Frontal cortex (tissue), 4 donors: ENCODE data around the gene KNOP1. TPM values are rescaled to one million over a fixed set of nuclear protein-coding genes. Genes with fewer than 3 reads are reported as not detected.
"Not testable (repeated sequence)": the region's sequence is repeated elsewhere in the genome, so short reads cannot be mapped to it uniquely, and the experiment has no call there.

Experiments used
- DNase-seq, 2 donors: peaks; one replicate each; pipeline ENCODE4 v3.0.0; 2012; ENCODE audit warnings: low spot score in 2 of 2
- FAIRE-seq: peaks from 2 replicates; lab custom pipeline; 2012; peaks lifted over from hg19 to GRCh38; lab: Jason Lieb, UNC
- total RNA-seq: library from RNA; depleted of rRNA; stranded (reverse); fragments of >200 nt; gene quantifications from one replicate; pipeline ENCODE4 v1.2.3, GENCODE V29; 2014
- donor health status: control.
- donor health status: control.
- donor health status: control.

Gene KNOP1
- total RNA-seq, 1 donor from 2014 or later: 20.0 TPM

DNA sequence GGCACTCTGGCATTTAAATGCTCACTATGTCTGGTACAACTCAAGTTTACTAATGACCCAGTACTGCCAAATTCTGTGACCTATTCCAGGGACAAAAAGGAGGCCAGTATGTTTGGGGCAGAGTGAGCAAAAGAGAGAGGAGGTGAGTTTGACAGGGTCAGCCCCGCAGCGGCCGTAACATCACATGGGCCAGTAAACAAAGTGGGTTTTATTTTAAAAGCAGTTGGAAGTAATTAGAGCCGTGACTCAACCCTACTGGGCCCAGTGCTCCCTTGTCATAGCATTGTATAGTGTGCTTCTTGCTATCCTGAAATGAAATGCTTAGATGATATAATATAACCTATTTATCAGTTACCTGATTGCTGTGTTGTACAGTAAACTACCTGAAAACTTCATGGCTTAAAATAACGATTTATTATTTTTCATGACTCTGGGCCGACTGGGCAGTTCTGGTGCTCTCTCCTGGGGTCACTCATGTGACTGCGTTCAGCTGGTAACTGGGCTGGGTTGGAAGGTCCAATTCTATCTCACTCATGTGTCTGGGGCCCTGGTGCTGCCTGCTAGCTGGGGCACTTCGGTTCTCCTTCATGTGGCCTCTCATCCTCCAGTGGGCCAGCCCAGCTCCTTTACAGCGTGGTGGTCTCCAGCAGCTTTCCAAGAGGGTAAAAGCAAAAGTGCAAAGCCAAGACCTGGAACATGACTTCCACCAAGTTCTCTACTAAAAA is 27.4 kb upstream of the KNOP1 start:
- no peak for FAIRE-seq

DNA sequence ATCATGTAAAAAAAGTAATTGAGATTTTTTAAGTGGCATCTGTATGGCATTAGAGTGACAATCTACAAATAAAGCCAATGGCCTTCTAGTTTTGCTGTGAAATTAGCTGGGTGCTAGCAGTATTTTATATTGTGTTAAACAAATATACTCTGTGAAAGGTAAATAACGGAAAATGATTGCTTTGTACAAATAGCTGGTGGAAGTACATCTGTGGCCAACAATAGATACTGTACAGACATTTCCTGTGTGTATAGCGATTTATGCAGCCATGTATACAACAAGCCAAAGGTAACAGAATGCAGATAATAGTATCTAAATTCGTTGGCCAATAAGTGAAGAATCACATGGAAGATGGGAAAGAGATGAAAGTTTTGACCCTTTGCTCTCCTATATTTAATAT is 26.6 kb upstream of the KNOP1 start:
- DNase-seq (no peak), FAIRE-seq (no peak)

More for the DNA sequence above, 27.4 kb upstream of the KNOP1 start:
- no peak for DNase-seq

DNA sequence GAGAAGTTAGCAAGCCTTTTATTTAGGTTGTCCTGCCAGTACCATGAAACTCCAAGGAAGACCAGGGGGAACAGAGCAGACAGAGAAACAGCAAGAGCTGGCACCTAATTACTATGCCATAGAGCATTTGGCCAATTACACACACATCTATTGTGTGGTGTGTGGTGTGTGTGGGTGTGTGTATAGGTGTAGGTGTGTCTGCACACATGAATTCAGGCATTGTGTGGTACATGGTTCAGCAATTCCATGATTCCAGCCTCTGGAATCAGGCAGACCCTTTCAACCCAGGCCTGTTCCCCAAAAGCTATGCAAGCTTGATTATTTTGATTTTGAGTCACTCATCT is 25.8 kb upstream of the KNOP1 start:
- DNase-seq (no peak), FAIRE-seq (no peak)

DNA sequence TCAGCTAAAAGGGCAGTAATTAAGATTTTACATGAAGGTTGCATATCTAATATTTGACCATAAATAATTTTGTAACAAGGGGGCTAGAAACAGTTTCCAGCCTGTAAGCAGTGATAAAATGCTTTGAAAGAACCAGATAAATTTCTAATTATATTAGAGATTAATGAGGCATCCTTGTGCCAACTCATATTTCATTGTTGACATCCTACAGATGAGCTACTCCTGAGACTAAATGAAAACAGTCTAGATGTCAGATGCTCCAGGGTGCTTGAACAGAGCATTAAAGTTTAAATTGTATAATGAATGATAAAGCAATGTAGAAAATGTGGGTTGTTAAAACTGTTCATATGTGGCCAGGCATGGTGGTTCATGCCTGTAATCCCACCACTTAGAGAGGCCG is 23.3 kb upstream of the KNOP1 start:
- no peak for DNase-seq
- no peak for FAIRE-seq

DNA sequence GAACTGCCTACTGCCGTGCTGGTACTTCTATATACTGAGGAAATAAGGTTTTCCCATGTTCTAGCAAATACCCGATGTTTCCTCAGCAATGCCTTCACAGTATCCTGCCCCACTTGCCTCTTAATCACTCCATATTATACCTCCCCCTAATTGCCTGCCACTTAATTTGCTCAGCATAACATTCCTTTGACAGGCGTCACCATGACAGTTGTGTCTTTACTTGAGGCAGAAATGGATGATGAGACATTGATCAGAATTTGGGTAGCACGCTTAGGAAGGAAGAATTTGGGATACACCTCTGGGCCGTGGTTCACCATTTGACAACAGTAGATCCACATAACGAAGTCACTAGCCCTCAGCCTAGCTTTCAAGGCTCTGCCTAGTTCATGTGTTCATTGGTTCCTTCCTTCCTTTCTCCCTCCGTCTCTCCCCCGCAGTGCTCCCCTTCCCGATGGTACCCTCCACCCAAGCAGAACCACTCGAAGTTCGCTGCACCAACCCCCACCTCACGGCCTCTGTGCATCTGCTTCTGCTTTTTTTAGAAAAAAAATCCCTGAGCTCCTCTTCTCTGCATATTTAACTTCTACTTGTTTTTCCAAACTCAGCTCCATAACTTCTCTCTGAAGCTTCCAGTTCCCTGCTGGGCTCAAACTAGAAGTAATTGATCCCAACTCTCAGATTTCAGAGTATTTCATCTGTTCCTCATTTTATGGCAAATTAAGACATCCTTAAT is 19.4 kb upstream of the KNOP1 start:
- FAIRE-seq (no peak), DNase-seq (no peak)

DNA sequence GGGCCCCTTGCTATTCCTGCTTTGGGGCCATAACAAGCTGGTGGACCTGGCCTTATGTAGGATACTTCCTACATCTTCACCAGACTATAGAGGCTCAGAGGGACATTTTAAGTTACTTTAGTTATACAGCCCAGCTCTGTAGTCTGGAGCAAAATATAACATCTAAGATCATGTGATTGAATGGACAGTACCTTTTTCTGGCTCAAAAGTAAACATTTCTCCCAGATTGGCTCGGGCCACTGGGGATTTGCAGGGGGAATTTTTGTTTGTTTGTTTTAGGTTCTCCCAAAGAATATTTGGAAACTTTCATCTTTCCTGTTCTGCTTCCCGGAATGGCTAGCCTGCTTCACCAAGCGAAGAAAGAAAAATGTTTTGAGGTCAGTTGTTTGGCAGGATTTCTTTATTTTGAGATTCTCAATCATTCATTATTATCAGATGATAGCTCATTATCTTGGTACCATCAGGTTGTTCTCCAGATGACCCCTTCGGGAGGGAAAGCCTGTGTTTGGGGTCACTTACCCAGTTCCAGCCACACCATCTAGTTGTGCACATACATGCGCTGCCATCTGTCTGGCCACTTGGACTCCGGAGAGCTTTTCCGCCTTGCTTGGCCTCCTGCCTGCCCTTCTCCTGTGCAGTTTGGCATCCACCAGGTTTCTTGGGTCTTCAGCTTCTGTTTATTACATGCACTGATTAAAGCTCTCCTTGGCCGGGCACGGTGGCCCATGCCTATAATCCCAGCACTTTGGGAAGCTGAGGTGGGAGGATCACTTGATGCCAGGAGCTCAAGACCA is 17.2 kb upstream of the KNOP1 start:
- no peak for FAIRE-seq
- DNase-seq: no peak

DNA sequence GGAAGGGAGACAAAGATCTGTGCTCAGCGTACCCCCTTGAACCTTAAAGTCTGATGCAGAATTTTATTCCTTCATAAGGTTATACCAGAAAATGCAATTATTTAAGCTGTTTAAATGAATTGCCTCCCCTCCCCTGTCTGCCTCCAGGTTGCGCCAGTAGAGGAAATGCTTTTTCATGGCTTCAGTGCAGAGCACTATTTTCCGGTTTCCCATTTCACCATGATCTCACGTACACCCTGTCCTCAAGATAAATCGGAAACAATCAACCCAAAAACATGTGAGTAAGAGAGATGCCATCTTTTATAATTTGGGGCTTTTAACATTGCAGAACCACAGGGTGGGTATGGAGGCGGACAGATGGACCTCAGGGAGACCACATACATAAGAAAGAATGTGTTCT is 15.5 kb upstream of the KNOP1 start:
- DNase-seq (no peak), FAIRE-seq (no peak)

DNA sequence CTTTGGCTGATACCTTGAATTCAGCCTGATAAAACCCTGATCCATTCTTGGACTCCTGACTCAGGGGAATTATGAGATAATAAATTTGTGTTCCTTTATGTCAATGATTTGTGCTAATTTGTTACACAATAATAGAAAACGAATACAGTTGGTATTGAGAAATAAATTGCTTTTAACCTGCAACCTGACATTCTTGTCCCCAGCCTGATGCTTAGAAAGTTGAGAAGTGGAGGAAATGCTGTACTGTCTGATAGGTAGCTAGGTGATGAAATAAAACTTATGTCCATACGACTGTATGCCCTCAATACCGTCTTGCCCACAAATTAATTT is 10.6 kb upstream of the KNOP1 start:
- no peak for FAIRE-seq
- no peak for DNase-seq

DNA sequence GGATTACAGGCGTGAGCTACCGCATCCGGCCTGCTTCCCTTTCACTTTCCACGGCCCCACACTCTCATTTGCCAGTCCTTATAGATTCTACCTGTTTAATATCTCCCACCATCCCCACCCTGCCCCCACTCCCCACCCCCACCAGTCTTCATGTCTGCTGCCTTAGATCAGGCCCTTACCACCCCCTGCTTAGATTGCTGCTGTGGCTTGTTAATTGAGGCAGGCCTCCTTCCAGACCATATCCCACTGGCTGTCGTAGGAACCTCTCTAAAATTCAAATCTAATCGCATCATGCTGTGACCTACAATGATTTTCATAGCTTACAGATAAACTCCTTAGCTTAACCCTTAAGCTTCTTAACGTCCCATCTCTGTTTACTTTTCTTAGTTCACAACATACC is 5.0 kb upstream of the KNOP1 start:
- FAIRE-seq: no peak
- DNase-seq: no peak

DNA sequence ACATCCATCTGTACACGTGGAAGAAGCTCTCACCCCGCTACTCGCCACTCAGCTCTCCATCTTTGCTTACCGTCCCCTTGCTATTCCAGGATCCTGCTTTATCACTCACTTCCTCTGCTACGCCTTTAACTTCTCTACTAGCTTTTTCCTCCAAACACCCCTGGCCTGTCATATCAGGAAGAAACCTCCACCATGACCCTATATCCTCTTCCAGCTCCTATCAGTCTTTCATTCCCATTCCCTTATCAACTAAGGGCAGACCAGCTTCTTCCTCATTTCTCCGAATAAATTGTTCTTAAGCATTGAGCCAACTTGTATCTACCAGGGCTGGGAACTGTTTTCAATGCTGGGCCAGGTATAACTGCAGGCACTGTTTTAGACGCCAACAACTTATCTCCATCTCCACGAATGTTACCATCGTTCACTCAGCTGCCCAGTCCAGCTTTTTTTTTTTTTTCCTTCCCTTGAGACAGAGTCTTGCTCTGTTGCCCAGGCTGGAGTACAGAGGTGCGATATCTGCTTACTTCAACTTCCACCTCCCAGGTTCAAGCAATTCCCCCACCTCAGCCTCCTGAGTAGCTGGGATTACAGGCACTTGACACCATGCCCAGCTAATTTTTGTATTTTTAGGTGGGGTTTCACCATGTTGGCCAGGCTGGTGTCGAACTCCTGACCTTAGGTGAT is 4.4 kb upstream of the KNOP1 start:
- FAIRE-seq (no peak), DNase-seq (no peak)

DNA sequence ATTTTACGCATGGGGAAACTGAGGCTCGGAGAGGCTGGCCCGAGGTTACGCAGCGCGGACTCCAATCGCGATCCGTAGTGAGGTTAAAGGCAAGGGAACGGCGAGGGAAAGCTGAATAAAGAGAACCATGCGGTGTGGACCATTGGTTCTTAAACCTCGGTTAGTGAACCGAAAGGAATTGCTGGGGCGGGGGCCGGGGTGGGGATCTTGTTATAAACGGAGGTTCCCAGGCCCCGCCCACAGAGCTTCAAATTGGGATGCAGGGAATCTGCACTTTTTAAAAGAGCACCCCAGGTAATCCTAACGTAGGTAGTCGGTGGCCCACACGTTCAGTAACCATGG is 568 bp upstream of the KNOP1 start:
- FAIRE-seq: no peak
- DNase-seq: peak in 1 of 2 donors; percentile 50

DNA sequence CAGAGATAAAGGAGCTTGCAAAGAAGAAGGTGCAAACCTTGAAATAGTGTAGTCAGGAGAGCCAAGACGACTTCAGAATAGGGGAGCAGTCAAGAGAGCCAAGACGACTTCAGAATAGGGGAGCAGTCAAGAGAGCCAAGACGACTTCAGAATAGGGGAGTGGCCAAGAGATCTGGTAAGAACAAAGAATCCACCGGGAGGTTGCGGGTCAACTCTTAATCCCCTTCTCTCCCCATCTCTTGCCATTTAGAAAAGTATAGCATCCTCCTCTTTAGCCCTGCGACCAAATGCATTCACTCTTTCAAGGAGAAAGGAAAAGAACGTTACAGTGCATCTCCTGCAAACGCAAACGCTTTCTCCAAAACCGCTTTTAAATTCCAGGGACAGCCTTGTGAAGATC is 713 bp downstream of the KNOP1 start:
- DNase-seq (no peak), FAIRE-seq (no peak)

DNA sequence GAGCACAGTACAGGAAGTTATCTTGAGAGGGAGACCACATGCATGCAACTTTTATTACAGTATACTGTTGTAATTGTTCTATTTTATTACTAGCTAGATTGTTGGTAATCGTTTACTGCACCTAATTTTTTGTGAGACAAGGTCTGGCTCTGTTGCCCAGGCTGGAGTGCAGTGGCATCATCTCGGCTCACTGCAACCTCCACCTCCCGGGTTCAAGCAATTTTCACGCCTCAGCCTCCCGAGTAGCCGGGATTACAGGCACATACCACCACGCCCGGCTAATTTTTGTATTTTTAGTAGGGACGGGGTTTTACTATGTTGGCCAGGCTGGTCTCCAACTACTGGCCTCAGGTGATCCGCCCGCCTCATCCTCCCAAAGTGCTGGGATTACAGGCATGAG is 1.3 kb downstream of the KNOP1 start:
- not testable (repeated sequence) for FAIRE-seq, DNase-seq

DNA sequence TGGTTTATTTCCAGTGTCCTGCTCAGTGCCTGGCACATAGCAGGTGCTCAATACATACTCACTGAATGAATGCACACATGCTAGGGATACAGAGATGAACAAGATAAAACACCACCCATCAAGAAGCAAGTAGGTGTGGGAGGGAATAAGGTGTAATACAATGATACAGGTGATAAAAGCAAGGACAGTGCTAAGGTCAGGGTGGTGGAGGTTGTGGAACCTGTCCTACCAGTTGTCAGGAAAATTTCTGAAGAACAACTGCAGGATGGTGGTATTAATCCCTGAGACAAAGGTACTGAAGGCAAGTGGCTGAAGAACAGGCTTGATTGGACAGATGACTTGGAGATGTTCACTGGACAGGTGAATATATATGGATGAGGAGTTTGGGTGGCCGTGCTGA is 1.8 kb downstream of the KNOP1 start:
- no peak for FAIRE-seq
- no peak for DNase-seq

DNA sequence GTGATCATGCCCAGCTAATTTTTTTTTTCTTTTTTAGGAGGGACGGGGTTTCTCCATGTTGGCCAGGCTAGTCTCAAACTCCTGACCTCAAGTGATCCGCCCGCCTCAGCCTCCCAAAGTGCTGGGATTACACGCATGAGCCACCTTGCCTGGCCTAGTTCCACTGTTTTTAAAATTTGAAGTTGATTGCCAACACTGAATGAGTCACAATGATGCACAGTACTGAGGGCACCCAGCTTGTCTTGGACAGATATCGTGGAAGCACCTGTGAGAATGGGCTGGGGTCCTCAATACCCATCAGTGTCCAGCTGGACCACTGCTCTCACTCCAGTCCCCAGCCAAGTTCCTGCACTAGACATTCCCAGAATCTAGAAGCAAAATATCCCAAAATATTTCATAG is 2.5 kb downstream of the KNOP1 start:
- no peak for FAIRE-seq

DNA sequence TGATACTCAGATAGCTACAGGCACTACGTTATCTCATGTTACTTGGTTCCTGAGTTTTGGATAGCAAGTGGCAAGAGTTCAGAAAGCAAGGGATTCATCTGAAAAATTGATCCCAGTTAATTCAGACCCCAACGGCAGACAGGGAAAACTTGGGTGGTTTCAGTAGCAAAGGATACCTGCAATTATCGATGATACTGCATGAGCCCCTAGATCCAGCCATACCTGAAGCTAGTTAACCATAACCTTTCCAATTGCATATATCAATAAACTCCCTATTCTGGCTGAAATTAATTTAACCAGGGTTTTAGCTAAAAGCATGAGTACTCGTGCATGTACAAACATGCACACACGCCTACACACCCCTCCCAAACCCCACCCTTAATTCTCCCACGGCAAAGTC is 4.3 kb downstream of the KNOP1 start:
- no peak for FAIRE-seq
- no peak for DNase-seq

More for the DNA sequence above, 2.5 kb downstream of the KNOP1 start:
- no peak for DNase-seq

DNA sequence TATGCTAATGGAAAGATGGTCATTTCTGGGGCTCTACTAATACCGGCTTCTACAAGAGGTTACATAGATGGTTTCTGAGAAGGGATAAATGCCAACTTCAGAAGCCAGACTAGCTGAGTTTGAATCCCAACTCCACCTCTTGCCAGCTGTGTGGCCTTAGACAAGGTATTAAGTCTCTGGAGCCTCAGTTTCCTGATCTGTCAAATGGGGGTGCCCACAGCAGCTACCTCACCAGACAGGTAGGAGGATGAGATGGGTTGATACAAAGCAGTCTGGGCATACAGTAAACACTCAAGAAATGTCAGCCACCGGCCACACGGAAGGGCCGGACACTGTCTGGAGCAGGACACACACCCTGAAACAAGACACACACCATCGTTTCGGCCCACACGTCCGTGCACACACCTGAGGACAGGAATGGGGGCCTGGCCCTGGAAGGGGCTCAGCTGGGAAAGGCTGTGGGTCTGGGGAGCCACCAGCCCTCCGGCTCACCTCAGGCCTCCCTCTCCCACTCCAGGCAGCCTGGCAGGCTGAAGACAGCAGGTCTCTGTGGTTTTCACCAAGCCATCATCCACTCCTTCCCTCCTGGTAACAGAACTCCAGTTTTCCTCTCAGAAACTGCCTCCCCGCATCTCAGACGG is 5.5 kb downstream of the KNOP1 start:
- no peak for FAIRE-seq

DNA sequence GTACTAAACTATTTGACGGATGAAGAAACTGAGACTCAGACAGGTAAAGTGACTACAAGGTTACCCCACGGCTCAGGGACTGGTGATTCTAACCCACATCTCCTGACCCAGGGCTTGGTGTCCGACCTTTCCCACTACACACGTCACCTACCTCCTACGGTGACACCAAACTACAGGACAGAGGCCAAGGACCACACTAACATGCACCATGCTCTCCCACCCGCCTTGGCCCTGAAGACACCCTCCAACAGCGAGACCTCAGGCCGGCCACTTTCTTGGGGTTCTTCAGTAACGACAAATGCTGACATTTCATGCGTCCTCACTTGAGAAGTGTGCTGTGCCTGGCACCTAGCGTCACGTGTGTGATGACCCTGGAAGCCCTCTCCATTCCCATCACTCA is 6.4 kb downstream of the KNOP1 start:
- FAIRE-seq: no peak
- DNase-seq: no peak

More for the DNA sequence above, 5.5 kb downstream of the KNOP1 start:
- DNase-seq: no peak

DNA sequence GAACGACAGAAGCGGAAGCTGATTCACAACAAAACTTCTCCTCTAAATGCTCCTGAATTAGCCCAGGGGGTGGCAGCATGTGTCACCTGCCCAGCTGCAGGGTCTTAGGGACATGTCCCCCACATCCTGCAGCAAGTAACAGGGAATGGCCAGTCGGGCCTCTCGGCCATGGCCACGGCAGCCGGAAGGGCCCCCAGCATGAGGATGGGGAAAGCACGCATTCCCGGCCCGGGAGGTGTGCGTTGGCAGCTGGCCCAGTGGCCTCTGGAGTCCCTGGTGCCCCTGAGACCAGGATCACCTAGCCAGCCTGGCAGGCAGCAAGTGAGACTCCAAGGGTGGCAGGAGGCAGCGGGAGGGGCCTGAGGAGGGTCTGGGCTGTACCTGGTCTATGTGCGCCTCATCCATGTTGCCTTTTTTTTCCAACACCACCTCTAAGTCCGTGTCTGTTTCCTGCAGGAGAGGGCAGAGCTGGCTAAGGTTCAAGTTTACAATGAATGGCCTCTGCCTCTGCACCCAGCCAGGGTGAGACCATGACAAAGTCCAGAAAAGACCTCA is 7.0 kb downstream of the KNOP1 start:
- no peak for DNase-seq
- no peak for FAIRE-seq
